ENCODE measurements around the gene ABT1.

DNA sequence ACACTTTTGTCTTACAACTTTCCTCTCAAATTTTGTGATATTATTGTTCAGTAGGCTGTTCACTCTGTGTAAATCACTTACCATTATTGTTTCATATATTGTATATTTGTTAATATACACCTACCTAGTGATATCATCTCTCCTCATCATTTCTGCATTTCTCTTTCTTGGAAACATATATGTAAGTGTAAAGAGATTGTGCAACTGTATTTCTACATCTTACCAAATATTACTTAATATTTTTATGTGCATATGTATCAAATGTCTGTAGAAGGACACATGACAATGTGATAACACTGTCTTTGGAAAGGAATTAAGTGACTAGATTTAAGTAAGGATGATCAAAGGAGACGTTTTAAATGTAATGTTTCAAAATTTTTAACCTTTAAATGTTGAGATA lies 32.6 kb downstream of the ABT1 start:
- TF ChIP-seq POLR2A (IDR thresholded peaks at IDR 0.05; ENCODE audit: low read depth): no peak
- no peak for TF ChIP-seq POLR2AphosphoS5 (IDR thresholded peaks at IDR 0.05)
